ENCODE data around the gene INTS14.

INTS14 gene

DNA sequence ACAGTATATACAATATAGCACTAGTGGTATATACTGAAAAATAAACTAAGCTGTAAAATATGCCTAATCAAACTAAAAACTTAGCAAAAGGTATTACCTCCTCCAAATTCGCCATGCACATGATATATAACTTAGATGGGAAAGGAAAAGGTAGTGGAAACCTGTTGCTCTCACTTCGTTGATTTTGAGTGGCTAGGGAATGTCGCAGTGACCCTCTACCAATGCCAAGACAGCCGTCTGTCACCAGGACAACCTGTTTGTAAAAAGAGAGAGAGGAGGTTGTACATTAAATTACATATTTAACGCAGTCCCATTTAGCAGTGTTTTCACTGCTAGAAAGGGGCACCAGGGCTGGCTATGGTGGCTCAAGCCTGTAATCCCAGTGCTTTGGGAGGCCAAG, 11.3 kb downstream of the INTS14 start:
- H3K27me3 ChIP-seq (ENCODE audit: control insufficient read depth, insufficient read depth, low read length) = no peaks in the 10 kb centered on the region
- H3K9me3 ChIP-seq (ENCODE audit: control insufficient read depth, low read length) = no peaks in the 10 kb centered on the region
- H3K4me3 ChIP-seq (ENCODE audit: low read length) = no peak overlapping the region
- H3K9ac ChIP-seq (ENCODE audit: low read length) = no peak overlapping the region
- no peaks in the 10 kb centered on the region for H3K4me1 ChIP-seq (ENCODE audit: control insufficient read depth, insufficient read depth, low read length)
- H3K36me3 ChIP-seq (ENCODE audit: control insufficient read depth, insufficient read depth, low read length) = peaks cover 5% of the 10 kb centered on the region

DNA sequence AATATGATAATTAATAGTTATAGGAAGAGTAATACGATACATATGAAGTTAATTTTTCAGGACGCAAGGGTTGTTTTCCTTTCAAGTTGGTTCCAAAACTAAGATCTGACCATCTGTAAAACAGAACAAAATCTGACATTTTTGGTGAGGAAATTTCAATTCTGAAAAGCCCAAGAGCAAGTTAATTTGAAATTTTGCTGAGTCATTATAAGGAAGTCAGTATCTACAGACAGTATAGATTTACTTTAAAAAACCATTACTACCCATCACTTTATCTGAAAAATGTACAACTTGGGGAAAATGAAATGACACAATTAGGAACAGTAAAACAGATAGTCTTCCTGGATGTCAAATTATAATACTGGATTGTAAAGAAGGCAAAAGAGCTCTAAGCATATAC, 12.5 kb downstream of the INTS14 start:
- Histone ChIP-seq H3K4me1 (ENCODE audit: control insufficient read depth, insufficient read depth, low read length) (no peaks in the 10 kb centered on the region), H3K9ac (ENCODE audit: low read length) (no peak overlapping the region), H3K36me3 (ENCODE audit: control insufficient read depth, insufficient read depth, low read length) (peaks cover 5% of the 10 kb centered on the region), H3K27me3 (ENCODE audit: control insufficient read depth, insufficient read depth, low read length) (no peaks in the 10 kb centered on the region), H3K4me3 (ENCODE audit: low read length) (no peak overlapping the region), H3K9me3 (ENCODE audit: control insufficient read depth, low read length) (no peaks in the 10 kb centered on the region)

- peaks cover 5% of the 10 kb centered on the region for H3K36me3 ChIP-seq (ENCODE audit: control insufficient read depth, insufficient read depth, low read length)
- H3K4me1 ChIP-seq (ENCODE audit: control insufficient read depth, insufficient read depth, low read length) = no peaks in the 10 kb centered on the region
- no peak overlapping the region for H3K4me3 ChIP-seq (ENCODE audit: low read length)
- H3K9me3 ChIP-seq (ENCODE audit: control insufficient read depth, low read length) = no peaks in the 10 kb centered on the region
- no peaks in the 10 kb centered on the region for H3K27me3 ChIP-seq (ENCODE audit: control insufficient read depth, insufficient read depth, low read length)
- H3K9ac ChIP-seq (ENCODE audit: low read length) = no peak overlapping the region
These were observed 15.0 kb downstream of the INTS14 start for GRCh38 chr15:65595960-65596359.

DNA sequence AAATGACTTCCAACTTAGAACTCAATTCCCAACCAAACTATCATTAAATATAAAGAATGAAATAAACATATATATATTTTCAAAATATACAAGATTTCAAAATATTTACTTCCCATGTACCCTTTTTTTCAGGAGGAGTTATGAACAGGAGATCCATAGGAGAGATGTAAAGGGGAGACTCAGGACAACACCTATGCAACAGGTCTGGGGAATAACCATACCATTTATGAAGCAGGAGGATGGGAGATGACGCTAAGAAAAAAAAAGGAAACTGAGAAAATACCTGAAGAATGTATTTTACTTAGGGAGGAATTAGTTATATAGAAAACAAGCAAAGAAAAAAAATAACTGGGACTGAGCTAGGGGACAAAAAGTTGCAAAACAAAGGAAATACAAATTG, 23.8 kb downstream of the INTS14 start:
- no peaks in the 10 kb centered on the region for H3K4me1 ChIP-seq (ENCODE audit: control insufficient read depth, insufficient read depth, low read length)
- no peaks in the 10 kb centered on the region for H3K9me3 ChIP-seq (ENCODE audit: control insufficient read depth, low read length)
- peaks cover 4% of the 10 kb centered on the region for H3K36me3 ChIP-seq (ENCODE audit: control insufficient read depth, insufficient read depth, low read length)
- H3K27me3 ChIP-seq (ENCODE audit: control insufficient read depth, insufficient read depth, low read length) = no peaks in the 10 kb centered on the region
- H3K4me3 ChIP-seq (ENCODE audit: low read length) = no peak overlapping the region
- no peak overlapping the region for H3K9ac ChIP-seq (ENCODE audit: low read length)

DNA sequence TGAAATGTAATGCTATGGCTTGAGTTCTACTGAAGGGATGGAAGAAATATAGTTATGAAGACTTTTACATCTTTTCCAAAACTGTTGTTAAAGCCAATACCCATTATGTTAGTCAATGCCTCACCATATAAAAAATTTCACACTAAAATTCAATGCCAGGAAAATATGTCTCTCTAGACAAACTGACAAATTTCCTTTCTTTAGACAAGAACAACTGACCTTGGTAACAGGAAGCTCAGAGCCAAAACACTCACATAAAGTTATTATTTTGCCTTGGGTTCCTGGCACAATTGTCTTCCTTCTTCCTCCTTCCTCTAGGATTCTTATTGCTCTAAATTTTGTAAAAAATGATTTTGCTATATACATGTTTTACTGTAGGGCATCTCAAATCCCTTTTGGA, 26.7 kb downstream of the INTS14 start:
- no peaks in the 10 kb centered on the region for H3K36me3 ChIP-seq (ENCODE audit: control insufficient read depth, insufficient read depth, low read length)

DNA sequence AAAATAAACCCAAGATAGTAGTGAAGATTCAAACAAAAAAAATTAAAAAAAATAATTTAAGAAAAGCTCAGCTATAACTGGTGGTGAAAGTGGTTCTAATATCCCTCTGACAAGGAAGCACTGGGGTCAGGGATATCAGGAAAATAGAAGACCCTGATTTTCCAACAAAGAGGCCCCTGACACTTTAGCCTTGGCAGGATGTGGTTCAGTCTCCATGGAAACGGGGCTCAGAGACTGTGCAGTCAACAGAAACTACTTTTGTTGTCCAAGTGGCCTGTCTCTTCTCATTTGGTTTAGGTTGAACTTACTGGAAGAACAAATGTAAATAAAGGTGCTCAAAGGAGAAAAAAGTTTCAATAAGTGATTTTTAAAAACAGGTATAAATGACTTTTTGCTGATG, 27.2 kb downstream of the INTS14 start:
- H3K36me3 ChIP-seq (ENCODE audit: control insufficient read depth, insufficient read depth, low read length) = no peaks in the 10 kb centered on the region
- no peak overlapping the region for H3K9ac ChIP-seq (ENCODE audit: low read length)
- no peaks in the 10 kb centered on the region for H3K9me3 ChIP-seq (ENCODE audit: control insufficient read depth, low read length)
- no peak overlapping the region for H3K4me3 ChIP-seq (ENCODE audit: low read length)
- no peaks in the 10 kb centered on the region for H3K27me3 ChIP-seq (ENCODE audit: control insufficient read depth, insufficient read depth, low read length)
- no peaks in the 10 kb centered on the region for H3K4me1 ChIP-seq (ENCODE audit: control insufficient read depth, insufficient read depth, low read length)

More for the DNA sequence above, 26.7 kb downstream of the INTS14 start:
- H3K27me3 ChIP-seq (ENCODE audit: control insufficient read depth, insufficient read depth, low read length) = no peaks in the 10 kb centered on the region
- no peak overlapping the region for H3K4me3 ChIP-seq (ENCODE audit: low read length)
- H3K9ac ChIP-seq (ENCODE audit: low read length) = no peak overlapping the region
- no peaks in the 10 kb centered on the region for H3K4me1 ChIP-seq (ENCODE audit: control insufficient read depth, insufficient read depth, low read length)
- no peaks in the 10 kb centered on the region for H3K9me3 ChIP-seq (ENCODE audit: control insufficient read depth, low read length)

DNA sequence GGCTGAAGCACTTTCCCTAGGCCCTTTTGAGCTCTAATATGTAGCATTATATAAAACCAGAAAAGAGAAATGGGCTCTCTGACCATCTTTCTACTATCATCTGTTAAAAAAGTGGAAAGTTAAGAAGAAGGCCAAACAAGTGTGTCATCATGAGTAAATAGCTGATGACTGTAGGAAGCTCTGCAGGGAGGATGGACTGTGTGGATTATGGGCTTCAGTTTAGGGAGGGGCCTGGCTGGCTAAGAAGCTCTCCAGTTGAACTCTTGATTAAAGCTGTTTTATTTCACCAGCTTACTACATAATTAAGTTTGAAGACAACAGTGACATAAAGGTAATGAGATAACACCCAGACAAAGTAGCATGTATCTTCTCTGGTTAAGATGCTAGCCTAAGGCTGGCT, 30.6 kb downstream of the INTS14 start:
- H3K9me3 ChIP-seq (ENCODE audit: control insufficient read depth, low read length) = no peaks in the 10 kb centered on the region
- H3K4me3 ChIP-seq (ENCODE audit: low read length) = no peak overlapping the region
- H3K4me1 ChIP-seq (ENCODE audit: control insufficient read depth, insufficient read depth, low read length) = no peaks in the 10 kb centered on the region
- H3K27me3 ChIP-seq (ENCODE audit: control insufficient read depth, insufficient read depth, low read length) = no peaks in the 10 kb centered on the region
- H3K9ac ChIP-seq (ENCODE audit: low read length) = no peak overlapping the region
- H3K36me3 ChIP-seq (ENCODE audit: control insufficient read depth, insufficient read depth, low read length) = no peaks in the 10 kb centered on the region

DNA sequence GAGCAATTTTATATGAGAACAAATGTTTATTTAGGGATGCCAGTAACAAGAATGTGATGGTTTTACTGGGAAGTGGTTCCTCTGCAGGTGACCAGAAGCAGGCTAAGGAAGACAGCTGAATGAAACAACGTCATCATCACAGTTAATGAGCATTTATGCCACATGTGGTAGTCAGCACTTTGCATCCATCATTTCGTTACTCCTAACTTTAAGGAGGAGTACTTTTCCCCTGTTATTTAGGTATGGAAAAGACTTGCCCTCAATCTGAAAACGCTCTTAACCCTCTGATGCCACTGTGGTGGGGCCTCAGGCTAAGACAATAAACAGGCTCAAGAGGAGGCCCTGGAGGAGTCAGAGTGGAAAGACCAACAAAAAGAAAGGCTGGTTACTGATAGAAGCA, 31.2 kb downstream of the INTS14 start:
- Histone ChIP-seq H3K27me3 (ENCODE audit: control insufficient read depth, insufficient read depth, low read length) (no peaks in the 10 kb centered on the region), H3K36me3 (ENCODE audit: control insufficient read depth, insufficient read depth, low read length) (no peaks in the 10 kb centered on the region), H3K4me3 (ENCODE audit: low read length) (no peak overlapping the region), H3K9me3 (ENCODE audit: control insufficient read depth, low read length) (no peaks in the 10 kb centered on the region), H3K9ac (ENCODE audit: low read length) (no peak overlapping the region), H3K4me1 (ENCODE audit: control insufficient read depth, insufficient read depth, low read length) (no peaks in the 10 kb centered on the region)

- no peaks in the 10 kb centered on the region for H3K9me3 ChIP-seq (ENCODE audit: control insufficient read depth, low read length)
- no peaks in the 10 kb centered on the region for H3K4me1 ChIP-seq (ENCODE audit: control insufficient read depth, insufficient read depth, low read length)
- H3K36me3 ChIP-seq (ENCODE audit: control insufficient read depth, insufficient read depth, low read length) = no peaks in the 10 kb centered on the region
- H3K9ac ChIP-seq (ENCODE audit: low read length) = no peak overlapping the region
- H3K27me3 ChIP-seq (ENCODE audit: control insufficient read depth, insufficient read depth, low read length) = no peaks in the 10 kb centered on the region
- H3K4me3 ChIP-seq (ENCODE audit: low read length) = no peak overlapping the region
These were observed 31.8 kb downstream of the INTS14 start for GRCh38 chr15:65578904-65579728.

DNA sequence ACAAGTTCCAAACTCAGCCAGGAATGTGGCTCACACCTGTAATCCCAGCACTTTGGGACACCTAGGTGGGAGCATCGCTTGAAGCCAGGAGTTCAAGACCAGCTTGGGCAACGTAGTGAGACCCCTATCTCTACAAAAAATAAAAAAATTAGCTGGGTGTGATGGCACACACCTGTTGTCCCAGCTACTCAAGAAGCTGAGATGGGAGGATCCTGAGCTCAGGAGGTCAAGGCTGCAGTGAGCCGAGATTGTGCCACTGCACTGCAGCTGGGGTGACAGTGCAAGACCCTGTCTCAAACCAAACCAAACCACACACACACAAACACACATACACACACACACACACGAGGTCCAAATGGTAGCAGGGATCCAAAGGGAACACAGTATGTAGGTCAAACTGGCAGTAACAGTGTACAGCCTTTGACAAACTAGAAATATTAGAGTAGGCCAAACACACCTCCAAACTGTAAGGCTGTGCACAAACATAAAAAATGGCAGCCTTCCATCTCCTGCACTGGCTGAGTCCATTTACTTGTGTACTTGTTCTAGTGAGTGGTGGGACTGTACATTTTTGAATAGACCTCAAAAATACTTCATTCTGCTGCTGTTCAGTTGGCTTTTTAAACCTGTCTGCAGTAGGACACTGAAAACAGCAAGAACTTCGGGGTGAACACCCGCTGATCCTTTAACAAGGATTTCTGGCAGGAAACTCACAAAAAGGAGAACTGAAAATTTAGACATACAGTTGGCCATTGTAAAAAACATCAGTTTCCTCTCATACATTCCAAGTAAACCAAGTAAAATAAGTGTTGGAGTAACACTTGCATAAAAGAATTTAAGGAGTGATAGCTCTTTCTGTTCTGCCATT, 33.6 kb downstream of the INTS14 start:
- Histone ChIP-seq H3K27me3 (ENCODE audit: control insufficient read depth, insufficient read depth, low read length) (no peaks in the 10 kb centered on the region), H3K4me1 (ENCODE audit: control insufficient read depth, insufficient read depth, low read length) (no peaks in the 10 kb centered on the region), H3K4me3 (ENCODE audit: low read length) (no peak overlapping the region), H3K9ac (ENCODE audit: low read length) (no peak overlapping the region), H3K9me3 (ENCODE audit: control insufficient read depth, low read length) (no peaks in the 10 kb centered on the region), H3K36me3 (ENCODE audit: control insufficient read depth, insufficient read depth, low read length) (no peaks in the 10 kb centered on the region)

GRCh38 chr15:65576664-65577063, 34.3 kb downstream of the INTS14 start:
- no peak overlapping the region for H3K9ac ChIP-seq (ENCODE audit: low read length)
- H3K36me3 ChIP-seq (ENCODE audit: control insufficient read depth, insufficient read depth, low read length) = no peaks in the 10 kb centered on the region
- no peak overlapping the region for H3K4me3 ChIP-seq (ENCODE audit: low read length)
- H3K9me3 ChIP-seq (ENCODE audit: control insufficient read depth, low read length) = no peaks in the 10 kb centered on the region
- no peaks in the 10 kb centered on the region for H3K27me3 ChIP-seq (ENCODE audit: control insufficient read depth, insufficient read depth, low read length)
- no peaks in the 10 kb centered on the region for H3K4me1 ChIP-seq (ENCODE audit: control insufficient read depth, insufficient read depth, low read length)

- H3K27me3 ChIP-seq (ENCODE audit: control insufficient read depth, insufficient read depth, low read length) = no peaks in the 10 kb centered on the region
- H3K36me3 ChIP-seq (ENCODE audit: control insufficient read depth, insufficient read depth, low read length) = no peaks in the 10 kb centered on the region
- no peaks in the 10 kb centered on the region for H3K4me1 ChIP-seq (ENCODE audit: control insufficient read depth, insufficient read depth, low read length)
- no peaks in the 10 kb centered on the region for H3K9me3 ChIP-seq (ENCODE audit: control insufficient read depth, low read length)
- H3K9ac ChIP-seq (ENCODE audit: low read length) = no peak overlapping the region
- H3K4me3 ChIP-seq (ENCODE audit: low read length) = no peak overlapping the region
These were observed 39.0 kb downstream of the INTS14 start for GRCh38 chr15:65571971-65572370.

All from mucosa of stomach (tissue), 1 donor.